ENCODE measurements around the gene DIPK2A.

DIPK2A gene

DNA sequence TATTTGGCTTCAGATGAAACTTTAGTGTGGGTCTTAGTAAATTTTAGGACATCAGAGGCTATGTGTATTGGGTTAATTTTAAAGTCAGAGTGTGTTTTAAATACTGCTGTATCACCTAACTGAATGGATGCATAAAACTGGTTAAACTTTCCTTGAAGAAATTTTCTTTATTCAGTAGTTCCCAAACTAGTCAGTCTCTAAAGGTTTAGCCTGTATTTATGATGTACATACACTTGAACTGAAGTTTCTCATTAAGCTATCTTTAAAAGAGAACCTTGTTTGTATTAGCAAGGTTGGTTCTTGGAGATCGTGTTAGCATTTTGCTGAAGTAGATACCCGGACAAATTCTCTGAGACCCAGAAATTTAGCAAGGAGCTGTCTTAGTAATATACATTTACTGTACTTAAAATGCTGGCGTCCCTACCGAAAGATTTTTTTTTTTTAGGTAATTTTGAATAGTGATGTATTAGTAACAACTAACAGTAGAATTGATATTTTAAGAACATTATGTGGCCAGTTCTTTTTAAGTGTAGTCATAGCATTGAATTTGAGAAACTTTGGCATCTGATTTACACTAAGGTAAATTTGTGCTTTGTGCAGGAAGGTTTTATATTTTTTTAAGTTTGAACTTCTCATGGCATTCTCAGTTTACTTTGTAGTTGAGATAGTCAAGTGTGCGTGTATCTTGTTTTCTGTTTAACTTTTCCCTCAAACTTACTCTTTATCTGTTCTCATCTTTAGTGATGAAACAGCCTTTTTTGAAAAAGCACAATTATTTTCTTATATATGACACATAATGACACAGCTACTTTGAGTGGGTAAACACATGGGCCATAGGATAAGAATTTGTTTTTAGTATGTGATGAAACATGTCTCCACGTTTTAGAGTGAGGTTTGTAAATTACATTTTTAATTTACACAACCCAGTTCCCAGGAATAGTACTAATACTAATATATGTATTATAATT, 2.9 kb downstream of the DIPK2A start:
- no peak for DNase-seq

DNA sequence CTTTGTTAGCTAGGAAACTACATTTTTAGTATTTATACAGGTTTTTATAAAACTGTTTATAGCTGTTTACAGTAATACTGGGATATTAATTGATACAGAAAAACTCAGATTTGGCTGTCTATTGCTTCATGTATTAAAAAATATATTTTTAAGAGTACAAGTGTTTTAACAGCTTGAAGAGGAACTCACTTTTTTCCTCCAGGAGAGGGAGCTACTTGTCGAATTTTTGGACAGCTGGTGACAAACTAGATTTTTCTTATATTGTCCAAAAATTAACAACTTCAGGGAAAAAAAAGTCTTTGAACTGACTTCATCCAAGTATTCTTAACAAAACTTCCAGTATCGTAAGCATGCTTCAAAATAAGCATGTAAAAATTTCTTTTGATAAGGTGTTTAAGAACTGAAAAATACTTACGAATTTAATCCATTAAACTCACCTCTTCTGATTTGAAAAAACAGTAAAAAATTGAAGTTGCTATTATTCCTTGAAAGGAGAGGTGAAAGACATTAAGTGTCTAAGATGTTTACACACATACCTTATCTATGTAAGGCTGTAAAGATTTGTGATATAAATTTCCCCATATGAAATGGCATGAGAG, 4.0 kb downstream of the DIPK2A start:
- DNase-seq: peak; percentile 55

DNA sequence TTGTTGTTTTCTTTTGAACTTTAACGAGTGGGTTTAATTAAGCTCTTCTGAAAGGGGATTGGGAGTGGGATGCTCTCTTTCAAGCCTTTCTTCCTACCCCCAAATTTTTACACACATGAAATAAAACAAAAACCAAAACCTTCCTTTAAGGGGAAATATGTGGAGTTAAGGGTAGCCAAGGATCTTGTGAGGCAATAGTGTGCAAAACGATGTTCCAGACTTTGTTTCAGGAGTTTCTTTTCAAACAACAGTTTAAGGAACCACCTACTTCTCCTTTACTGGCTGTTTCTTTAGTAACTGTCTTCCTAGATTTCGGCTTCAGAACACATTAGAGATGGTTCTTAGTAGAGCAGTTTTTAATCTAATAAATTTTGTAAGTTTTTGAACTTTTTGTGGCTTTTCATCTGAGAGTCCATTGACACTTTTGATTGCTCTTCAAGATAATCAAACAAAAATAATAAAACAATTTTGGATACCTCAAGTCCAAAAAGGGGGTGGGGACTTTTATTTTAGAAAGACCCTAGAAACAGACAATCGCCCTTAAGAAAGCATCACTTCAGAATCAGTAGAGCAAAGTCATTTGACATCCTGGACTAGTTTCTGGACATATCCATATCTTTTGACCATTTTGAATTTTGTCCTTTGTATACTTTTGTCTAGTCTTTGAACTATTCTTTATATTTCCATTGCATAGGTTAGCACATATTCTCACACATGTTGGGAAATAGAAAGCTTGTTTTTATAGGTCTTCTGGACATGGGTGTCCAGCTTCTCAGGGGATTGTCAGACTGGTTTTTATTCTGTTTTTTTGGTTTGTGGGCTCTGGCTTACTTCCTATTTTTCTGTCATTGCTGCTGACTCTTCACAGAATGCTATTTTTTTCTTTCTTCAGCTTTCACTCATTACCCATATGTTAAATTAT, 6.0 kb downstream of the DIPK2A start:
- no peak for DNase-seq

DNA sequence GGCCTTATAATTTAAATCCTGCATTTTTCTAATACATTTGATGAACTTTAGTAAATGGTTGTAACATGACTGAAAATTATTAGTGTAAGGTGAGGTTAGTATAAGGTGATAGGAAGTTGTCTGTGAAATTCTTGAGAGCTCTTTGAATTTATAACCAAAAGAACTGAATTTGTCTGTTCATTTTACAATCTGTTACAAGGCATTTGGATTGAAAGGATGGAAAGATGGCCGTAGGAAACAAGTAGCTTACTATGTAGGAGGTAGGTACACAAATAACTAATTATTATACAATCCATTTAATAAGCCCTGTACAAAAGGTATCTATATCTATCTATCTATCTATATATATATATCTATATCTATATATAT, 6.6 kb downstream of the DIPK2A start:
- no peak for DNase-seq

DNA sequence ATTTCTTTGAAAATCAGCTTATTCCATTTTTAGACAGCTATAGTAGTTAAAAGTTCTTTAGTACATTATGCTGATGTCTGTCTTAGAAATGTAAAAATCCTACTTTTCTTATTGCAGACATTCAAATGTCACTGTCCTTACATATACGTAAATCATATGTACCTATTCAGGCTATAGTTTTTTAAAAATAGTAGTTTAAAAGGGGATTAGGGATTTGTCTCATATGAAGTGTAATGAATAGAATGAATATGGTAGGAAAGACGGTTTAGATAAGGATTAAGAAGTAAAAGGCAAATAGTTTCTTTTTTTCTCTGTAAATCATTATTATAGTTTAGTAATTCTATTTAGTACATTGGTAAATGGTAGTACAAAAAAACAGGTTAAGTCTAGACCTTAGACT, 7.4 kb downstream of the DIPK2A start:
- DNase-seq: no peak

DNA sequence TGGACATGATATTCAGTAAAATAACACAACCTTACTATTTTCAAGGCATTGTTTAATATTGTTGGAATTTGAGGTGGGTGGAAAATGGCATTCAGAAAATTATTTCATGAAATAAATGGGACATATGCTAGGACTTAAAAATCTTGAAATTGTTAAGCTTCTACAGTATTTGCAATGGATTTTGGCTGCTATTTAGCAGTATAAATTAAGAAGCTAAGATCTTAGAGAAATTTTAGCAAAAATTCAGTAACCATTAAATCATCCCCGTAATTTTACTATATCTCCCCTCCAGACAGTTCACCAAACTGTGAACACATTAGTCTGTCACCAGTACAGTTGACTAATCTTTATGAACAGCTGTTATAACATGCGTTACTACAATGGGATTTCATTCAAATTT, 8.2 kb downstream of the DIPK2A start:
- no peak for DNase-seq

DNA sequence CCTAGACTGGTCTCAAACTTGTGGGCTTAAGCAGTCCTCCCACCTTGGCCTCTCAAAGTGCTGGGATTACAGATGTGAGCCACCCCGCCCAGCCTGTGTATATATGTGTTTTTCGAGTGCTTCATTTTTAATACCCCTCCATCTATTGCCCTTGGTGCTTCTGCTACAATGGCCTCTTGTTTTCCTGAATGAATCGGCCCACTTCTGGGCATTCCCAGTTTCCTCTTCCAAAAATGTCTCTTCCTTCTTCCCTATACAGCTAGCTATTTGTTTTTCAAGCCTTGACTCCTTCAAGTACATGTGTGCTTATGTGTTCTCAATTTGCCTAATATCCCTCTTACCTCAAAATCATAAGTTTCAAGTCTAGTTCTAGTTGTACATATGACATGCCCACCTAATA, 16.7 kb downstream of the DIPK2A start:
- no peak for DNase-seq

DNA sequence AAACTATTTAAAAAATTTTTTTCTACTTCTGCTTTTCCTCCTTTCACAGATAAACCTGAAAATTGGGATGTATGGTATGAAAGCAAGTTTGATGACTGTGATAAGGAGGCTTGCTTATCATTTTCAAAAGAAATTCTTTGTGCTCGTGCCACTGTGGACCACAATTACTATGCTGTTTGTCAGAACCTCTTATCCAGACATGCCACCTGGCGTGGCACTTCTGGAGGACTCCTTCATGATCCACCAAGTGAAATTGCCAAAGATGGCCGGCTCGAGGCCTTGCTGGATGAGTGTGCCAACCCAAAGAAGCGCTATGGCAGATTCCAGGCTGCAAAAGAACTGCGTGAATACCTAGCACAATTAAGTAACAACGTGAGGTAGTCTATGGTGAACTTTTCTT, 17.8 kb downstream of the DIPK2A start:
- no peak for DNase-seq

DNA sequence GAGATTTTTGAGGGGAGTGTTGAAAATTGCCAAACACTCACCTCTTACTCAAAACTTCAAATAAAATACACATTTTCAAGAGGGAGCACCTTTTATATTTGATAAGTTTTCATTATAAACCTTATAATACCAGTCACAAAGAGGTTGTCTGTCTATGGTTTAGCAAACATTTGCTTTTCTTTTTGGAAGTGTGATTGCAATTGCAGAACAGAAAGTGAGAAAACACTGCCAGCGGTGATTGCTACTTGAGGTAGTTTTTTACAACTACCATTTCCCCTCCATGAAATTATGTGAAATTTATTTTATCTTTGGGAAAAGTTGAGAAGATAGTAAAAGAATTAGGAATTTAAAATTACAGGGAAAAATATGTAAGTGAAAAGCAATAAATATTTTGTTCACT, 20.1 kb downstream of the DIPK2A start:
- no peak for DNase-seq

DNA sequence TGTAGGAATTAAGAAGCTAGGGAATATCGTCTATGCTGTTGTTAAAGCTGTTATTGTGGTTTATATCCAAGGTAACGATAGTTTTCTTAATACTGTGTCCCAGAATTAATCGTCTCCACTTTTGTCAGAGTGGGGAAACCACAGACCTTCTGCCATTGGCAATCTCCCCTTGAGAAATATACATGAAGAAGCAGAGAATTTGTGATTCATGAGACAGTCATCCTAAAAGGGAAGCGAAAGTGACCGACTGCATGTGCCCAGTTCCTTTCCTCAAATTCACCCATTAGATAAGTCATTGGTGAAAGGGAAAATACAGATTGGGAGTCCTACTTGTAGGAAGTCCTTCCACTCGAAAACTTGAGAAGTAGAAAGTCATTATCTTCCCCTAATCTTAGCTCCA, 26.6 kb downstream of the DIPK2A start:
- no peak for DNase-seq

DNA sequence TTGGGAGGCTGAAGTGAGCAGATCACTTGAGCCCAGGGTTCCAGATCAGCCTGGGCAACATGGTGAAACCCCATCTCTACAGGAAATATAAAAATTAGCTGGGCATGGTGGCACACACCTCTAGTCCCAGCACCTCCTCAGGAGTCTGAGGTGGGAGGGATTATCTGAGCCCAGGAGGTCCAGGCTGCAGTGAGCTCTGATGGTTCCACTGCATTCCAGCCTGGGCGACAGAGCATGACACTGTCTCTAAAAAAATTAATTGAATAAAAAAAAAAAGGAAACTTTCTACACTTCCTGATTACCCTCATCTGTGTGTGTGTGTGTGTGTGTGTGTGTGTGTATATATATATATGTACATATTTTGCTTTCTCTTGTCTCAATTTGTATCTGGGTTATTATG, 31.4 kb downstream of the DIPK2A start:
- no peak for DNase-seq

DNA sequence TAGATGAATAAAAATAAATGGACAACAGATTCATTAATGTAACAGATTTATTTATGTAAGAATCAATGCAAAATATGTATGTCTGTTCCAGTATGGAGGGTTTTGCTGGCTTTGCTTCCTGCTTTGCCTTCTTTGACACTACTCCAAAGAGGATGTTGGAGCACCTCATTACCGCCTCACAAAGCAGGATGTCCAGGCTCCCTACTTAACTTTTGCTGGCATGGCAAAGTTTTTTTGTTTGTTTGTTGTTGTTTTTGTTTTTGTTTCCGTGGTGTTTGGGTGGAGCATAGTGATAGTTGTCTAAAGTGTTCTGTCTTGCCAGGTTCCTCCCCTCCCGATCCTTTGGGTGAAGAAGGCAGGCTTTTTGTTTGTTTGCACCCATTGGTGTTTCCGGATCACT, 38.7 kb downstream of the DIPK2A start:
- no peak for DNase-seq

DNA sequence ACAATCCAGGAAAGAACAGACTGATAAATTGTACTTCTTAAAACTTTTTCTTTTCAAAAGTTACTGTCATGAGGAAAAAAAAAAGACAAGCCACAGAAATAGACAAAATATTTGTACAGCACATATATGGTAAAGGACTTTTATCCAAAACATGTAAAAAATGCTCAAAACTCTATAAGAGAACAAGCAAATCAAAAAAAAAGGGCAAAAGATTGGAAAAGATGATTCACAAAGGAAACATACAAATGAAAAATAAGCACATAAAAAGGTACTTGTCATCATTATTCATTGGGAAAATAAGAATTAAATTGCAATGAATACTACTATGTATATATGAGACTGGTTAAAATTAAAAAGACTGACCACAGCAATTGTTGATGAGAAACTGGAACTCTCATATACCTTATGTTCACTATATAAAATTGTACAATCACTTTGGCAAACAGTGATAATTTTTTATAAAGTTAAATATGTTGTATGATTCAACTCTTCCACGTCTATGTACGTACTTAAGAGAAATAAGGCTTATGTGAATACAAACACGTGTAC, 39.7 kb downstream of the DIPK2A start:
- no peak for DNase-seq

DNA sequence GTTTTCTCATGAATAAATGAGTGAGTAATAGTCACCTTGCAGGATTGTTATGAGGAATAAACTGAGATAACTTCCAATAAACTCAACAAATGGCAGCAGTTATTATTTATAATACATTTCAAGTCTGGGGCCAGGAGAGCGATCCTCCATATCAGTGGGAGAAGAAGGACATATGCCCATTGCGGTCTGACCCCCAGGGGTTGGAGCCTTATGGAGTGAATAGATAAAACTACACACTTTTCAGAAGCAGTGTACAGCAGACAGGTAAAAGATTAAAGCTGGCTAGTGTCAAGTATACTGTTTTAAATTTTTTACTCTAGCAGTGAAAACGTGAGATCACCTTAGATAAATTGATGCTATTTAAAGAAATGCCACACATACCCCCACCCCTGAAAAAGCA, 43.5 kb downstream of the DIPK2A start:
- DNase-seq: no peak

DNA sequence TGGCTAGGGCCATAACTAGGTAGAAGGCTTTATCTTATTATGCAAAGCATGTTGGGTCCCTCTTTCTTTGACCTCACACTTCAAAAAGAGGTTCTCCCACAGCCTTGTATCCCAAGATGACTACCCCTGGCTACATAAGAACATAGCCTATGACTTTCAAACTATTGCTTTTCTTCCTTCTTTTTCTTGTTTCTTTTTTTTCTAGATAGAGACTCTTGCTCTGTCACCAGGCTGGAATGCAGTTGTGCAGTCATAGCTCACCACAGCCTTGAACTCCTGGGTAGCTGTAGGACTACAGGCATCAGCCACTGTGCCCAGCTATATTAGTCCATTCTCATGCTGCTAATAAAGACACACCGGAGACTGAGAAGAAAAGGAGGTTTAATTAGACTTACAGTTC, 47.2 kb downstream of the DIPK2A start:
- DNase-seq: no peak
